Nephron (organoid): ENCODE measurements around the gene CREM.

Source experiments
- H3K27ac Mint-ChIP-seq, 3 experiments: 2 replicates each; pipeline ENCODE4 v1.8.0; 2020; ENCODE audit warnings: mixed read lengths in 3 of 3, mild to moderate bottlenecking in 2 of 3, moderate library complexity in 1 of 3
- H3K27me3 Mint-ChIP-seq: 2 replicates; pipeline ENCODE4 v1.8.0; 2021; ENCODE audit warnings: low read depth, mild to moderate bottlenecking, moderate library complexity, mixed read lengths
- H3K36me3 Mint-ChIP-seq: 2 replicates; pipeline ENCODE4 v1.8.0; 2020; ENCODE audit warnings: low read depth, mixed read lengths
- H3K4me1 Mint-ChIP-seq: 2 replicates; pipeline ENCODE4 v1.8.0; 2020; ENCODE audit warnings: mixed read lengths
- H3K4me3 Mint-ChIP-seq, 3 experiments: 2 replicates each; pipeline ENCODE4 v1.8.0; 2020; ENCODE audit warnings: mild to moderate bottlenecking in 3 of 3, mixed read lengths in 3 of 3, moderate library complexity in 2 of 3
- H3K9me3 Mint-ChIP-seq: 2 replicates; pipeline ENCODE4 v1.8.0; 2020; ENCODE audit warnings: mixed read lengths
- TF ChIP-seq, protein P1 (sequence below), 3 experiments: fragments of 200-600 bp; sonication (generic); IDR thresholded peaks; one replicate each; pipeline ENCODE4 v1.5.0; 2021; ENCODE audit warnings: antibody characterized with exemption in 3 of 3; ENCODE audit not compliant: unreplicated experiment in 3 of 3

The CREM gene

DNA sequence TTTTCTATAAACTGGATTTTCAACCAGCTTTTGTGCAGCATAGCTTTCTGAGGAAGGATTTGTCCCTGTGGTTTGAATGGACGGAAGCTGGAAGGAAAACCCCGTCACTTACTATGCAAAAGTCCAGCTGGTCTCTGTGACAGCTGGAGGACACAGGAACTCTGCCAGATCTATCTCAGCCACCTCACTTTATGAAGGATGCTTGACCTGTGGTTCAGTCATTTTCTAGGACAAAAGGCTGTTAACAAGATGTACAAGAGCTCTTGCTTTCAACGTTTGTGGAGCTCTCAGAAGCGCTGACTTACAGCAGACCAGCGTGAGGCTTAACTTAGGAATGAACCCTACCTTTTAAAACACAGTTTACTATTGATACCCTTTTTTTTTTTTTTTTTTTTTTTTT, 90.8 kb downstream of the CREM start:
- Mint-ChIP-seq H3K27me3 (no peaks in the 10 kb centered on the region), H3K27ac (peak overlapping the region; percentile 58 to 86 (median 72)), H3K4me3 (no peak overlapping the region), H3K36me3 (peaks cover 3% of the 10 kb centered on the region), H3K4me1 (peaks cover 58% of the 10 kb centered on the region), H3K9me3 (no peaks in the 10 kb centered on the region)
- TF ChIP-seq, protein P1, sequence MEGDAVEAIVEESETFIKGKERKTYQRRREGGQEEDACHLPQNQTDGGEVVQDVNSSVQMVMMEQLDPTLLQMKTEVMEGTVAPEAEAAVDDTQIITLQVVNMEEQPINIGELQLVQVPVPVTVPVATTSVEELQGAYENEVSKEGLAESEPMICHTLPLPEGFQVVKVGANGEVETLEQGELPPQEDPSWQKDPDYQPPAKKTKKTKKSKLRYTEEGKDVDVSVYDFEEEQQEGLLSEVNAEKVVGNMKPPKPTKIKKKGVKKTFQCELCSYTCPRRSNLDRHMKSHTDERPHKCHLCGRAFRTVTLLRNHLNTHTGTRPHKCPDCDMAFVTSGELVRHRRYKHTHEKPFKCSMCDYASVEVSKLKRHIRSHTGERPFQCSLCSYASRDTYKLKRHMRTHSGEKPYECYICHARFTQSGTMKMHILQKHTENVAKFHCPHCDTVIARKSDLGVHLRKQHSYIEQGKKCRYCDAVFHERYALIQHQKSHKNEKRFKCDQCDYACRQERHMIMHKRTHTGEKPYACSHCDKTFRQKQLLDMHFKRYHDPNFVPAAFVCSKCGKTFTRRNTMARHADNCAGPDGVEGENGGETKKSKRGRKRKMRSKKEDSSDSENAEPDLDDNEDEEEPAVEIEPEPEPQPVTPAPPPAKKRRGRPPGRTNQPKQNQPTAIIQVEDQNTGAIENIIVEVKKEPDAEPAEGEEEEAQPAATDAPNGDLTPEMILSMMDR (IDR thresholded peaks at IDR 0.05; ENCODE audit: unreplicated experiment in 3 of 3): no peak

DNA sequence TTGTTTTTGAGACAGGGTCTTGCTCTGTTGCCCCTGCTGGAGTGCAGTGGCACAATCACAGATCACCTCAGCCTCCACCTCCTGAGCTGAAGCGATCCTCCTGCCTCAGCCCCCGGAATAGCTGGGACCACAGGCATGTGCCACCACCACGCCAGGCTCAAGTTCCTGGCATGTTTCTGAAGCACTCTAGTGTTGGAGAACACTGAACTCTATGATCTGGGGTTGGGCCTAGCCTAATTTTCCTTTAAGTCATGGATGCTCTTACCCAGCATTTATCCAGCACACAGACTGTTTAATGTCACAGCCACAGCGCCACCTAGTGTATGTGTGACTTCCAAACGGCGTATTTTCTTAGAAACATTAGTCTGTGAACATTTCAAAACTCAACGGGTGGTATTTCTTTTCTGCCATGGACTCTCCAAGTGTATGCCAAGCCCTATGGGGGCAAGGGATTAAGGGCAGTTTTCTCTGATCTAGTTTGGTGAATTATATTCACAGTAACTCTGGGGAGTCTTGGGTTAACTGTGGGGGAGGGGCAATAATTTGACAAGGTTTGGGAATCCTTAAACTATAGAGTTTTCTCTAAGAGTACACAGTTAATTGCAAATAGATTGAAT, 91.8 kb downstream of the CREM start:
- peaks cover 50% of the 10 kb centered on the region for H3K4me1 Mint-ChIP-seq
- H3K27ac Mint-ChIP-seq: peak overlapping the region; percentile 58 to 86 (median 67)
- TF ChIP-seq, protein P1 (IDR thresholded peaks at IDR 0.05; ENCODE audit: unreplicated experiment in 3 of 3): peak; percentile 64 to 86 (median 73)
- H3K27me3 Mint-ChIP-seq: no peaks in the 10 kb centered on the region
- H3K36me3 Mint-ChIP-seq: no peaks in the 10 kb centered on the region
- H3K4me3 Mint-ChIP-seq: peak overlapping the region in 2 of 3 experiments; percentile 11 to 37
- H3K9me3 Mint-ChIP-seq: no peaks in the 10 kb centered on the region

DNA sequence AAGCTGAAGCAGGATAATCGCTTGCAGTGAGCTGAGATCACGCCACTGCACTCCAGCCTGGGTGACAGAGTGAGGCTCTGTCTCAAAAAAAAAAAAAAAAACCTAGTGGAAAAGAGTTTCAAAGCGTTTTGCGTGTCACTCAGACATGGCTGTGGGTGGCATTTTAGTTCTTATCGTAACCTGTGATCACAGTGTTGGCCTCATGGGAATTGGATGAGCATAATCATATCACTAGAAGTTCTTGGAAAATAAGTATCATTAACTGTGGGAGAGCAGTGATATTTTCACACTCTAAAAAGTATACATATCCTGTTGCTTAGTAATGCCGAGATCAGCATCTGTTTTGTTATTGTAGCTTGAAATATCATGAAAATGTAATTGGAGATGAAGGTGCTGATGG, 92.6 kb downstream of the CREM start:
- peaks cover 42% of the 10 kb centered on the region for H3K4me1 Mint-ChIP-seq
- H3K27me3 Mint-ChIP-seq: no peaks in the 10 kb centered on the region
- no peaks in the 10 kb centered on the region for H3K9me3 Mint-ChIP-seq
- H3K4me3 Mint-ChIP-seq: no peak overlapping the region
- no peak overlapping the region for H3K27ac Mint-ChIP-seq
- no peaks in the 10 kb centered on the region for H3K36me3 Mint-ChIP-seq
- TF ChIP-seq, protein P1 (IDR thresholded peaks at IDR 0.05; ENCODE audit: unreplicated experiment in 3 of 3): no peak

DNA sequence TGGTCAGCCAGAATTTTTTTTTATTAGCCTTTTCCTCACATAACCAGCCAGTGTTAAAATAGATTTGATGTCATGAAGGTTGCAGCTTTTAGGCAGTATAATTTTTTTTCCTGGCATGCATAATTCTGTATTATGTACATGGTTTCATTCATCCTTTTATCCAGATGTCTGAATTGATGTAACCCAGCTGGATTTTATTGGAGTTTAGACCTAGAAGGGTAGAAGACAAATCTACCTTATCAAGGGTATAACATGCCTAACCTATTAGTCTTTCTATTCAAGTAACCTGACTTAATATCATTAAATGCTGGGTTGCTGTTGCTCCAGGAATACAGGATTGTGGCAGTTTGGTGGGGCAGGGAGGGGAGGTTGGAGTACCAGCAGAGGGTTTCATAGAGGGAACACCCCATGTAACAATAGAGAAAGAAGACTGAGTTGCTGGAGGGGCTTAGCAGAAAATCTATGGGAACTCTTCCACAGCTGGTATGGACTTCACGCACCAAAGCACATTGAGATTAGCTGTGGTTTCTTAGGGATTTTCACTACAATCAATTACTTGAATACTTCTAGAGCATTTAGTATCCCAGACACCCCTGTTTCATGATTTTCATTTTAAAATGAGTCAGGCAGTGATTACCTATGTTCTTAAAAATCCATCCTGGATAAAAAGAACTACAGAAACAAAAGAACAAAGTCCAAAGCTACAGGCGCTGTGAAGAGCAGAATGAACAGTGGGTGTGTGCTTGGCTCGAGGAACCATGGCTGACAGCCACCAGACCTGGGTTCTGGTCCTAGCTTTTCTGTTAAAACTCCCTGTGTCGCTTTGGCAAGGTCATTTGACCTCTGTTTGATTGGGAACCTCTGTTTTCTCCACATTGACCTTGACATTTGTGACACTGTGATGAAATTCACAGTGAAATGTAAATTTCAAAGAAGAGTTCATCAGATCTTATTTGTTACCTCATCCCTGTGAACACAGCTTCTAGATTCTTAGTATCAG, 93.5 kb downstream of the CREM start:
- Mint-ChIP-seq H3K4me1 (peaks cover 33% of the 10 kb centered on the region), H3K4me3 (no peak overlapping the region), H3K27me3 (no peaks in the 10 kb centered on the region), H3K36me3 (no peaks in the 10 kb centered on the region), H3K27ac (peak overlapping the region; percentile 72 to 85 (median 83)), H3K9me3 (no peaks in the 10 kb centered on the region)
- TF ChIP-seq, protein P1 (IDR thresholded peaks at IDR 0.05; ENCODE audit: unreplicated experiment in 3 of 3): no peak

DNA sequence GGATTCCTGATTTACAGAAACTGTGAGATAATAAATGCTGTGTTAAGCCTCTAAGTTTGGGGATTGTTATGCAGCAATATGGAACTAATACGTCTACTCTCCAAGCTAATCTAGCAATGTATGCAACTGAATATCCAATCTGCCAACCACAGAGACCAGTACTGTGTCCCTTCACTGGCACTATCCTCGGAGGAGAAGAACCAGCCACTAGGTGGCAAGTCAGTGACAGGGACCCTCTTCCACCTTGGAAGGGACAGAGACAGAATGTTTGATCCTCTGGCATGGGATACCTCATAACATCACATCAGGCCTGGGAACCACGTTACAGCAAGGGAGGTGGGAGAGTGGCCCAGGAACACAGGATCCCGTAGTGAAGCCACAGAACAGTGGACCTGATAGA, 96.4 kb downstream of the CREM start:
- Mint-ChIP-seq H3K27ac (no peak overlapping the region), H3K4me3 (no peak overlapping the region), H3K4me1 (peaks cover 19% of the 10 kb centered on the region), H3K36me3 (no peaks in the 10 kb centered on the region), H3K9me3 (no peaks in the 10 kb centered on the region), H3K27me3 (no peaks in the 10 kb centered on the region)
- TF ChIP-seq, protein P1 (IDR thresholded peaks at IDR 0.05; ENCODE audit: unreplicated experiment in 3 of 3): no peak
